ENCODE data around the gene SLC25A42.
"Not testable (repeated sequence)": the region's sequence is repeated elsewhere in the genome, so short reads cannot be mapped to it uniquely, and the experiment has no call there.

SLC25A42 gene

GRCh38 chr19:19107654-19108053 lies 43.9 kb downstream of the SLC25A42 start:
- DNase-seq = no peak

- no peak for DNase-seq
These were observed 45.8 kb downstream of the SLC25A42 start for GRCh38 chr19:19109601-19110000.

- DNase-seq = no peak
These were observed 46.8 kb downstream of the SLC25A42 start for GRCh38 chr19:19110410-19111135.

GRCh38 chr19:19111136-19111835 lies 47.5 kb downstream of the SLC25A42 start:
- no peak for DNase-seq

- no peak for DNase-seq
These were observed 48.3 kb downstream of the SLC25A42 start for GRCh38 chr19:19111967-19112580.

- peak; percentile 6 for DNase-seq
These were observed 49.3 kb downstream of the SLC25A42 start for GRCh38 chr19:19113040-19113626.

GRCh38 chr19:19115954-19116353 lies 52.2 kb downstream of the SLC25A42 start:
- peak; percentile 7 for DNase-seq

GRCh38 chr19:19119325-19120237 lies 55.8 kb downstream of the SLC25A42 start:
- DNase-seq = no peak

- DNase-seq = no peak
These were observed 56.8 kb downstream of the SLC25A42 start for GRCh38 chr19:19120308-19121231.

- no peak for DNase-seq
These were observed 57.6 kb downstream of the SLC25A42 start for GRCh38 chr19:19121371-19121770.

GRCh38 chr19:19122902-19123301 lies 59.1 kb downstream of the SLC25A42 start:
- no peak for DNase-seq

- no peak for DNase-seq
These were observed 59.6 kb downstream of the SLC25A42 start for GRCh38 chr19:19123386-19123785.

GRCh38 chr19:19126102-19126501 lies 62.3 kb downstream of the SLC25A42 start:
- DNase-seq = no peak

GRCh38 chr19:19131989-19132388 lies 68.2 kb downstream of the SLC25A42 start:
- DNase-seq = no peak

- DNase-seq = no peak
These were observed 69.1 kb downstream of the SLC25A42 start for GRCh38 chr19:19132912-19133311.

GRCh38 chr19:19133985-19134384 lies 70.2 kb downstream of the SLC25A42 start:
- no peak for DNase-seq

- peak; percentile 79 for DNase-seq
These were observed 70.9 kb downstream of the SLC25A42 start for GRCh38 chr19:19134687-19135158.

GRCh38 chr19:19135713-19136112 lies 71.9 kb downstream of the SLC25A42 start:
- DNase-seq = not testable (repeated sequence)

GRCh38 chr19:19137556-19138108 lies 73.8 kb downstream of the SLC25A42 start:
- no peak for DNase-seq

- peak; percentile 94 for DNase-seq
These were observed 74.6 kb downstream of the SLC25A42 start, which contains the start of gene TMEM161A for GRCh38 chr19:19138109-19138981. Gene TMEM161A (minus strand): TSS chr19:19138478. CDS start chr19:19138428, 50 bp downstream.
